H1 (cell line): ENCODE results near the gene NPAS4. TPM values are rescaled to one million over a fixed set of nuclear protein-coding genes. Genes with fewer than 3 reads are reported as not detected.
A peak's percentile ranks its signal among the peaks of the same experiment; 100 is the strongest.

Source experiments
- CTCF ChIA-PET: fragments of 300-600 bp; sonication (Branson Sonifier 250); formaldehyde crosslinking; loops from one replicate; lab custom pipeline; 2021; ENCODE audit not compliant: partially characterized antibody; lab: Charles Lee
- POLR2A ChIA-PET: fragments of 300-600 bp; sonication (Branson Sonifier 250); formaldehyde crosslinking; loops from one replicate; lab custom pipeline; 2021; ENCODE audit warnings: inconsistent platforms; ENCODE audit not compliant: partially characterized antibody; lab: Charles Lee
- DNase-seq, 2 experiments: peaks; one replicate each; pipeline versions ENCODE4 v3.0.0 to v3.0.0-alpha.2; 2010 to 2022; ENCODE audit warnings: low spot score in 2 of 2, low read depth in 1 of 2, mixed read lengths in 1 of 2
- FAIRE-seq: peaks from 2 replicates; lab custom pipeline; 2011; peaks lifted over from hg19 to GRCh38; lab: Jason Lieb, UNC
- H2AFZ ChIP-seq: 2 replicates; pipeline ENCODE4 v1.8.1; 2012; ENCODE audit warnings: low read length, inconsistent platforms
- H2AK5ac ChIP-seq: 2 replicates; pipeline ENCODE4 v1.6.1; 2013; ENCODE audit warnings: low read depth, low read length
- H2BK120ac ChIP-seq: replicated peaks from 2 replicates; pipeline ENCODE3; 2013; ENCODE audit warnings: low read depth, low read length, inconsistent platforms
- H2BK12ac ChIP-seq: 2 replicates; pipeline ENCODE4 v1.6.1; 2013; ENCODE audit warnings: low read depth, low read length
- H2BK15ac ChIP-seq: 2 replicates; pipeline ENCODE4 v1.6.1; 2013; ENCODE audit warnings: low read length
- H2BK20ac ChIP-seq: 2 replicates; pipeline ENCODE4 v1.6.1; 2013; ENCODE audit warnings: low read length
- H2BK5ac ChIP-seq: 2 replicates; pipeline ENCODE4 v1.6.1; 2013; ENCODE audit warnings: low read depth, low read length
- H3K14ac ChIP-seq: 2 replicates; pipeline ENCODE4 v1.6.1; 2013; ENCODE audit warnings: inconsistent platforms; ENCODE audit not compliant: insufficient read length
- H3K18ac ChIP-seq: 2 replicates; pipeline ENCODE4 v1.6.1; 2013; ENCODE audit warnings: low read length; ENCODE audit errors: extremely low read depth
- H3K23ac ChIP-seq: 2 replicates; pipeline ENCODE4 v1.6.1; 2013; ENCODE audit warnings: inconsistent platforms; ENCODE audit not compliant: insufficient read length
- H3K23me2 ChIP-seq: 2 replicates; pipeline ENCODE4 v1.6.1; 2013; ENCODE audit warnings: low read depth, low read length
- H3K27ac ChIP-seq: 2 replicates; pipeline ENCODE4 v1.6.1; 2011; ENCODE audit warnings: low read depth, low read length, inconsistent platforms
- H3K27me3 ChIP-seq, 4 experiments: replicated peaks in 1 of 4; 1 replicate in 1 of 4; 2 replicates in 3 of 4; pipeline versions ENCODE4 v1.6.1 to v1.8.1; 2011 to 2013; ENCODE audit warnings: low read length in 3 of 4, mild to moderate bottlenecking in 3 of 4, inconsistent platforms in 2 of 4, mixed read lengths in 2 of 4, moderate library complexity in 1 of 4; ENCODE audit not compliant: control insufficient read depth in 3 of 4, insufficient read depth in 3 of 4; ENCODE audit errors: extremely low read depth in 1 of 4
- H3K36me3 ChIP-seq, 4 experiments: 2 replicates each; pipeline versions ENCODE4 v1.6.1 to v1.8.1; 2011 to 2013; ENCODE audit warnings: mild to moderate bottlenecking in 4 of 4, low read length in 3 of 4, moderate library complexity in 2 of 4, control low read depth in 1 of 4, inconsistent platforms in 1 of 4; ENCODE audit not compliant: insufficient read depth in 4 of 4, control insufficient read depth in 2 of 4
- H3K4ac ChIP-seq: replicated peaks from 2 replicates; pipeline ENCODE3; 2013; ENCODE audit warnings: low read length, low read depth, mixed read lengths, inconsistent platforms; ENCODE audit not compliant: insufficient read length
- H3K4me1 ChIP-seq, 4 experiments: replicated peaks in 1 of 4; 1 replicate in 1 of 4; 2 replicates in 3 of 4; pipeline versions ENCODE4 v1.6.1 to v1.8.1; 2011 to 2013; ENCODE audit warnings: low read length in 3 of 4, inconsistent platforms in 2 of 4, mixed read lengths in 1 of 4; ENCODE audit not compliant: insufficient read depth in 4 of 4, control insufficient read depth in 3 of 4
- H3K4me2 ChIP-seq, 2 experiments: 2 replicates each; pipeline versions ENCODE4 v1.6.1 to v1.8.1; 2011 to 2013; ENCODE audit warnings: low read depth in 2 of 2, low read length in 2 of 2, control low read depth in 1 of 2, inconsistent platforms in 1 of 2, mild to moderate bottlenecking in 1 of 2; ENCODE audit not compliant: insufficient read depth in 1 of 2
- H3K4me3 ChIP-seq, 4 experiments: fragments of 200-600, 300-600 bp in 1 of 4; sonication (generic), shearing (Covaris generic), sonication (Bioruptor Twin) in 1 of 4; 2 replicates each; pipeline versions ENCODE4 v1.5.1 to v1.8.1; 2011 to 2016; ENCODE audit warnings: low read length in 4 of 4, low read depth in 3 of 4, control low read depth in 2 of 4, inconsistent platforms in 2 of 4, mild to moderate bottlenecking in 2 of 4, mixed read lengths in 1 of 4, moderate library complexity in 1 of 4; ENCODE audit not compliant: insufficient read depth in 2 of 4; ENCODE audit errors: extremely low read depth in 1 of 4
- H3K56ac ChIP-seq: replicated peaks from 2 replicates; pipeline ENCODE3; 2013; ENCODE audit warnings: low read depth, mild to moderate bottlenecking, mixed read lengths, low read length, inconsistent platforms; ENCODE audit not compliant: insufficient read length
- H3K79me1 ChIP-seq: 2 replicates; pipeline ENCODE4 v1.6.1; 2013; ENCODE audit warnings: low read depth, low read length, control low read depth
- H3K79me2 ChIP-seq, 2 experiments: 2 replicates each; pipeline versions ENCODE4 v1.6.1 to v1.8.1; 2012 to 2013; ENCODE audit warnings: low read length in 2 of 2, mild to moderate bottlenecking in 2 of 2, inconsistent platforms in 1 of 2; ENCODE audit not compliant: insufficient read depth in 2 of 2, control insufficient read depth in 1 of 2
- H3K9ac ChIP-seq, 4 experiments: replicated peaks in 1 of 4; 1 replicate in 1 of 4; 2 replicates in 3 of 4; pipeline versions ENCODE4 v1.6.1 to v1.8.1; 2011 to 2013; ENCODE audit warnings: low read depth in 3 of 4, low read length in 3 of 4, control low read depth in 2 of 4, mild to moderate bottlenecking in 2 of 4, moderate library complexity in 2 of 4, inconsistent platforms in 1 of 4; ENCODE audit errors: extremely low read depth in 1 of 4
- H3K9me3 ChIP-seq, 2 experiments: 2 replicates each; pipeline versions ENCODE4 v1.6.1 to v1.8.1; 2012 to 2013; ENCODE audit warnings: mild to moderate bottlenecking in 2 of 2, moderate library complexity in 2 of 2, control low read depth in 1 of 2, inconsistent platforms in 1 of 2, low read depth in 1 of 2, low read length in 1 of 2, mixed read lengths in 1 of 2; ENCODE audit not compliant: insufficient read depth in 2 of 2
- H4K20me1 ChIP-seq, 2 experiments: replicated peaks in 1 of 2; 2 replicates each; pipeline versions ENCODE3 to v1.8.1; 2011 to 2013; ENCODE audit warnings: inconsistent platforms in 2 of 2, low read length in 2 of 2, mild to moderate bottlenecking in 1 of 2; ENCODE audit not compliant: insufficient read depth in 2 of 2, control insufficient read depth in 1 of 2
- H4K5ac ChIP-seq: 2 replicates; pipeline ENCODE4 v1.6.1; 2013; ENCODE audit warnings: low read length, low read depth, mixed read lengths, inconsistent platforms; ENCODE audit not compliant: insufficient read length
- H4K8ac ChIP-seq: 2 replicates; pipeline ENCODE4 v1.8.0; 2013; ENCODE audit warnings: mild to moderate bottlenecking, moderate library complexity, low read length, inconsistent platforms; ENCODE audit not compliant: insufficient read depth; ENCODE audit errors: extremely low read depth
- H4K91ac ChIP-seq: replicated peaks from 2 replicates; pipeline ENCODE3; 2013; ENCODE audit warnings: low read length, mixed read lengths, inconsistent platforms; ENCODE audit not compliant: insufficient read length
- CHD1 ChIP-seq: IDR thresholded peaks from 2 replicates; pipeline ENCODE4 v1.6.1; 2012; ENCODE audit warnings: low read depth, low read length, improper control_type of control experiment
- CTBP2 ChIP-seq: IDR thresholded peaks from 2 replicates; pipeline ENCODE4 v1.7.0; 2011; ENCODE audit warnings: borderline replicate concordance, mild to moderate bottlenecking, moderate library complexity, mixed read lengths, low read length; ENCODE audit not compliant: insufficient read depth, insufficient read length
- CTCF ChIP-seq, 3 experiments: IDR thresholded peaks; 1 replicate in 2 of 3; 2 replicates in 1 of 3; pipeline versions ENCODE4 v1.5.1 to v1.6.1; 2011; ENCODE audit warnings: low read length in 3 of 3, mild to moderate bottlenecking in 3 of 3, inconsistent platforms in 2 of 3, low read depth in 1 of 3, moderate library complexity in 1 of 3; ENCODE audit not compliant: insufficient read depth in 1 of 3; ENCODE audit errors: control extremely low read depth in 1 of 3
- EZH2 ChIP-seq: fragments of 200-600 bp; sonication (generic); IDR thresholded peaks from 2 replicates; pipeline ENCODE4 v1.7.1; 2012; ENCODE audit warnings: low read depth, mild to moderate bottlenecking, moderate library complexity, low read length, inconsistent platforms; ENCODE audit not compliant: severe bottlenecking
- JUN ChIP-seq: IDR thresholded peaks from 2 replicates; pipeline ENCODE4 v1.6.1; 2011; ENCODE audit warnings: low read depth, mild to moderate bottlenecking, improper control_type of control experiment, low read length
- NANOG ChIP-seq: IDR thresholded peaks from 2 replicates; pipeline ENCODE4 v1.6.1; 2011; ENCODE audit warnings: low read length, low read depth, mild to moderate bottlenecking, inconsistent platforms; ENCODE audit not compliant: insufficient read depth, poor library complexity, severe bottlenecking
- POLR2AphosphoS5 ChIP-seq: IDR thresholded peaks from 2 replicates; pipeline ENCODE4 v1.6.1; 2011; ENCODE audit warnings: low read depth, low read length
- RAD21 ChIP-seq, 2 experiments: IDR thresholded peaks in 1 of 2; conservative IDR thresholded peaks in 1 of 2; 2 replicates each; pipeline ENCODE4 v1.6.1; 2011; ENCODE audit warnings: low read depth in 2 of 2, low read length in 2 of 2, improper control_type of control experiment in 1 of 2, inconsistent platforms in 1 of 2, mild to moderate bottlenecking in 1 of 2, moderate library complexity in 1 of 2
- TBP ChIP-seq: IDR thresholded peaks from 2 replicates; pipeline ENCODE4 v1.6.1; 2011; ENCODE audit warnings: low read depth, low read length, improper control_type of control experiment
- WGBS, 2 experiments: shearing (Covaris generic) in 1 of 2; methylation state at CpG; one replicate each; pipeline versions ENCODE4 v1.1.6 to v1.1.7; 2013 to 2015; ENCODE audit warnings: low lambda C conversion rate in 2 of 2, mixed read lengths in 2 of 2, inconsistent platforms in 1 of 2, low coverage in 1 of 2, missing lambda C conversion rate in 1 of 2; ENCODE audit not compliant: insufficient replicate concordance in 2 of 2, insufficient coverage in 1 of 2, insufficient read length in 1 of 2; ENCODE audit errors: extremely low coverage in 1 of 2, missing lambda C conversion rate in 1 of 2; 5-methylcytosine and 5-hydroxymethylcytosine counted together
- polyA plus RNA-seq, 7 experiments: library from polyadenylated mRNA; depleted of rRNA in 3 of 7; stranded (reverse) in 5 of 7; unstranded in 2 of 7; fragments of >200 nt in 5 of 7; fragments of 200-250 nt in 2 of 7; gene quantifications; 1 replicate in 5 of 7; 2 replicates in 1 of 7; 4 replicates in 1 of 7; pipeline versions ENCODE4 v1.2.1 to v1.2.3, GENCODE V29; 2011 to 2013; ENCODE audit warnings: missing spikeins in 2 of 7, mixed read lengths in 2 of 7
- total RNA-seq: library from RNA; stranded (reverse); fragmentation: NEBNext Ultra II Directional; extraction: Animal tissue kit (Norgen Biotek cat#: 25700); gene quantifications from 2 replicates; pipeline ENCODE4 v1.2.1, GENCODE V29; 2021

NPAS4 gene
- total and polyA plus RNA-seq, 2 of the 8 experiments (the other 6 are each of a cell fraction or from before 2014, with no cell fraction given), result 0.73 to 0.99 TPM

- POLR2A ChIA-PET, result interaction anchor here (0.7 to 1.3 kb wide), 3 partner anchors 9 to 19 kb away, joined by 3 to 4 read pairs (median 4); partner anchors contain the start of gene MRPL11
- peak; percentile 62 for FAIRE-seq
- no peak for TF ChIP-seq TBP
- TF ChIP-seq NANOG, result no peak
- peak; percentile 91 to 94 for TF ChIP-seq RAD21 (IDR thresholded peaks at IDR 0.05 in 1 of 2, conservative IDR thresholded peaks at IDR 0.05 in 1 of 2; ENCODE audit: low read depth in 2 of 2, low read length in 2 of 2)
- TF ChIP-seq EZH2, result no peak
- no peak for TF ChIP-seq JUN
- TF ChIP-seq POLR2AphosphoS5, result no peak
- TF ChIP-seq CHD1, result no peak
- TF ChIP-seq CTCF (IDR thresholded peaks at IDR 0.05; ENCODE audit: control extremely low read depth in 1 of 3, insufficient read depth in 1 of 3, low read depth in 1 of 3, low read length in 3 of 3), result peak; percentile 91 to 97 (median 91)
- TF ChIP-seq CTBP2, result no peak
Observed at GRCh38 chr11:66429983-66430602, 9.3 kb downstream of the NPAS4 start.

More at GRCh38 chr11:66429983-66430602, 9.3 kb downstream of the NPAS4 start:
- H3K27ac ChIP-seq, result no peak overlapping the region
- no peak overlapping the region for H2BK120ac ChIP-seq
- H2BK12ac ChIP-seq, result no peak overlapping the region
- H2AFZ ChIP-seq, result no peak overlapping the region
- no peak overlapping the region for H3K23ac ChIP-seq
- H2BK15ac ChIP-seq, result no peak overlapping the region
- no peak overlapping the region for H3K56ac ChIP-seq
- CTCF ChIA-PET, result interaction anchor here (0.6 to 13.7 kb wide), 26 partner anchors 9 to 767 kb away, joined by 3 to 259 read pairs (median 4); partner anchors contain the start of genes BRMS1, MRPL11 and NPAS4
- H4K20me1 ChIP-seq, result peaks cover 0 to under 1% of the 10 kb centered on the region in 2 experiments
- no peak overlapping the region for H3K4me2 ChIP-seq
- H3K9ac ChIP-seq, result no peak overlapping the region
- H3K79me2 ChIP-seq, result no peaks in the 10 kb centered on the region
- no peak overlapping the region for H2BK20ac ChIP-seq
- H3K18ac ChIP-seq, result no peak overlapping the region
- no peaks in the 10 kb centered on the region for H3K4me1 ChIP-seq
- no peak overlapping the region for H3K4me3 ChIP-seq
- no peaks in the 10 kb centered on the region; a peak in 1 of 7 replicates for H3K27me3 ChIP-seq
- WGBS, 2 experiments, result 29% methylated on average over 9 of the region's 9 CpGs; no CpG with 5 or more reads in 1 of the 2 experiments
- no peak overlapping the region for H4K8ac ChIP-seq
- no peak overlapping the region for H3K14ac ChIP-seq
- H3K23me2 ChIP-seq, result no peaks in the 10 kb centered on the region
- H3K36me3 ChIP-seq, result peaks cover 0 to 3% (median 1%) of the 10 kb centered on the region in 4 experiments; a peak in 5 of 8 replicates
- no peak overlapping the region for H2AK5ac ChIP-seq
- no peak overlapping the region for H3K4ac ChIP-seq
- H4K91ac ChIP-seq, result no peak overlapping the region
- DNase-seq, result peak; percentile 29 to 91
- no peak overlapping the region for H2BK5ac ChIP-seq
- no peaks in the 10 kb centered on the region for H3K79me1 ChIP-seq
- no peaks in the 10 kb centered on the region for H3K9me3 ChIP-seq
- H4K5ac ChIP-seq, result no peak overlapping the region
